ENCODE measurements around the gene BDKRB1.

The BDKRB1 gene

GRCh38 chr14:96310906-96311305, 54.9 kb downstream of the BDKRB1 start:
- POLR2A ChIA-PET: no interaction called here
- TF ChIP-seq CTCF (IDR thresholded peaks at IDR 0.05; ENCODE audit: control extremely low read depth, extremely low read depth, low read depth, missing control alignments): no peak
- CTCF ChIA-PET: no interaction called here
- no peak for DNase-seq (ENCODE audit: extremely low spot score)

Data from GM10248 (cell line).